Loucy (cell line): ENCODE data around the gene STARD8.

Source experiments
- CTCF ChIP-seq: fragments of 200-600 bp; sonication (generic); conservative IDR thresholded peaks from 2 replicates; pipeline ENCODE4 v1.5.1; 2014; ENCODE audit warnings: mild to moderate bottlenecking, antibody characterized with exemption, low read length
- EZH2phosphoT487 ChIP-seq: fragments of 200-600 bp; IDR thresholded peaks from 2 replicates; pipeline ENCODE4 v1.6.1; 2018; ENCODE audit warnings: antibody characterized with exemption, mild to moderate bottlenecking, moderate library complexity, borderline replicate concordance

- TF ChIP-seq EZH2phosphoT487, result no peak
- TF ChIP-seq CTCF, result no peak
Observed at GRCh38 chrX:68717196-68717595, 69.7 kb downstream of the STARD8 start.
